Erythroblast (primary cell): ENCODE measurements around the gene GLYATL1.

ENCODE experiments used
- DNase-seq, 2 experiments: peaks; one replicate each; lab custom pipeline; 2025; lab: John Stamatoyannopoulos, UW
- GATA1 ChIP-seq: IDR thresholded peaks from 2 replicates; pipeline ENCODE4 v1.6.1; 2011; ENCODE audit warnings: low read depth, mild to moderate bottlenecking, control low read depth, low read length, moderate library complexity
- POLR2A ChIP-seq: IDR thresholded peaks from 2 replicates; pipeline ENCODE4 v1.6.1; 2011; ENCODE audit warnings: mild to moderate bottlenecking, low read length

Gene GLYATL1

DNA sequence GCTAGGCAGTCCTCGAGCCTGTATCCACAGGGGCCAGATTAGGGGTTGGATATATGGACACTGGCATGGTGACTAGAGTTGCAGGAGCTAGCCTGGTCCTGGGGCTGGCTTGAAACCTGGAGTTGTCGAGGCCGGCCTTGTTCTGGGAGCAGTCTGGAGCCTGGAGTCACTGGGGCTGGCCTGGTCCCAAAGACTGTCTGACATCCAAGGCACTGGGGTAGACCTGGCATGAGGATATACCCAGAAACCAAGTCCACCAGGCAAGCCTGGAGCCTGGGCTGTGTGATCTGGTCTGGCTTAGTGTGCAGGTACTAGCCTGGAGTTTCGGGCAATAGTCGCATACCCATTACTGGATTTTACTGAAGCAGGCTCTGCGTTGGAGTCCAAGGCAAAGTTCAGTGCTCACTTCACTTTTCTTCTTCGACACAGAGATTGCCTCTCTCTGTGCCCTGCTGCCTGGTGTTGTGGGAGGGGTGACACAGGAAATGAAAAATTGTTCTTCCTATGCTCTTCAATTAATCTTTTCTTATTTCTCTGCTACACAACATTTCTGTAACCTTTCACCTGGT, 4.3 kb upstream of the GLYATL1 start:
- DNase-seq = no peak
- TF ChIP-seq GATA1 (no peak), POLR2A (no peak)

DNA sequence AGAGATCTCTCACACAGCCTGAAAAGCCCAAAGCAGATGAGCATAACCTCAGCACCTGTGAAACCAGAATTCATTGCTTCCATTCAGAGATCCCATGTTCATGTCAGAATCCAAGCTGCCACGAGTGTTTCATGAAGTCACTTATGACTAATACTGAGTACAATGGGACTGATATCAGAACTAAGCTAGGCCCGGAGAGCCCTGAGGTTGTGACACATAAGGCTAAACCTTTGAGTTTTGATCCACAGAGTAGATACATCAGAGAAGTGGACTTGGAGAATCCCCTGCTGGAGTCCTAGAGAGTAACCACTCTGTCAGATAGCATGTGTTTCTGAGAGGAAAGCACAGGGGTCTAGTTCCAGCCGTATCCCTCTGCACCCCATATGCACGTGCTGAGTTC, 890 bp upstream of the GLYATL1 start:
- DNase-seq = no peak
- no peak for TF ChIP-seq GATA1
- TF ChIP-seq POLR2A = no peak

DNA sequence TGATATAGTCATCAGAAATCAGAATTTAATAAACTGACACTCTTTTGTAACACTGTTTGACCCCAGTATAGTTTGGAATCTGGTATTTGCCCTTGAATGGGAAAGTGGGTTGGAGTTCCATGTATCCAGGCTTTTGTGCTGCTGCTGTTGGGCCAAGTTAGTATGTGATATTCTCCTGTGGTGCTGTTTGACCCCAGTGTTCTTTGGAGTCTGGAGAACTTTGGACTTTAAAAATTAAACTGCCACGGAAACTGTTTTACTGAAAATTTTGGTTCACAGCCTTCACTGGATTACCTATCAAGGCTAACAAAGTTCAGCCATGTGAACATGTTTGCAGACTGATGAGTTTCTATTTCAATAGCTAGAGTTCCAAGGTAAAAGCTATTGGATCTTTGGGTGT, 740 bp downstream of the GLYATL1 start:
- no peak for TF ChIP-seq POLR2A
- TF ChIP-seq GATA1 = no peak
- no peak for DNase-seq

DNA sequence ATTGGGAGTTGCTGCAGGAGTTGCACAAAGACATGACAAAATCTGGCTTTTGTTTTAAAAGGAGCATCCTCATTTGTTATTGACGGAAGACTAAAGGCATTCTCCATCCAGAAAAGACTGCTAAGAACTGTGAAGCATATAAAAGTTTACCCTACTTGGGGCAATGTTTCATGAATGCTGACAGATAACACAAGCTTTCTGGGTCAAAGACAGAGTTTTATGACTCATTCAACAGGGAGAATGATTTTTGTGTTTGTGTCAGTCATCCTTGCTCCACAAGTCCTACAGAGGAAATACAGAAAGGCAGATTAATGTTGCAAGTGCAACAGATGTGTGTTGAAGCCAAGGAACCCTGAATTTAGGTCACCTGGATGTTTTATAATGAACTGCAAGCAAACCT, 2.5 kb downstream of the GLYATL1 start:
- no peak for DNase-seq
- TF ChIP-seq POLR2A = no peak
- TF ChIP-seq GATA1 = no peak

DNA sequence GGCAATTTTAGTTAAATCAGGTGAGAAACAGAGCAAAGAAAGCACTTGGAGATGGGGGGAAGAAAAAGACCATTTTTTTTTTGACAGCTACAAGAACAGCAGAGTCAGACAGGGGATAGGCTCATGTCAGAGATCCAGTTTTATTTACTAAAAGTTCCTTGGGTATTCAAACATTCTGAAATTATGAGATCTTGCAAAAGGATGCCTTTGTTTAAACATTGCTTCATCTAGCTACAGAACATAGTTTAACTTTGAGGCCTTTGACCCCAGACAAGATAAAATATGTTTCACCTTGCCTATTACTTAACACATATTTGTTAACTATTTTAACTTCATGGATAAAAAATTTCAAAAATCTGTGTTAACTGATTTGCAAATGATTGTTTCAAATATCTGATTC, 6.4 kb downstream of the GLYATL1 start:
- no peak for TF ChIP-seq GATA1
- no peak for TF ChIP-seq POLR2A
- no peak for DNase-seq

DNA sequence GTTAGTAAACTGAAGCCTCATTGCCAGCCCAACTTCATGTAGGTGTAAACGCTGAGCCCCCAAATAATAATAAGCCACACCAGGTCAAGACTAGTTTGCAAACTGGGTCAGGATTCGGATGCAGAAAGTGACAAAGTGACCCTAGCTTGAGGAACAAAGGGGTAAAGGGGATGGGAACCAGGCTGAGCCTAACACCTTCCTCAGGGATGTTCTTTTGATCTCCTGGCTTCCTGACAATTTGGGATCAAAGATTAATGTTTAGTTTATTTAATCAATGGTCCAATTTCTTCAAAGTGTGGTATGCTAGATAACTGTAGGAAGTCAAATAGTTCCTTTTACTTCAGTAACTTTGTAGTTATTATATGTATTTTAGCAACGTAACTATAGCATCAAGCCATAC, 9.9 kb downstream of the GLYATL1 start:
- TF ChIP-seq POLR2A (no peak), GATA1 (no peak)

DNA sequence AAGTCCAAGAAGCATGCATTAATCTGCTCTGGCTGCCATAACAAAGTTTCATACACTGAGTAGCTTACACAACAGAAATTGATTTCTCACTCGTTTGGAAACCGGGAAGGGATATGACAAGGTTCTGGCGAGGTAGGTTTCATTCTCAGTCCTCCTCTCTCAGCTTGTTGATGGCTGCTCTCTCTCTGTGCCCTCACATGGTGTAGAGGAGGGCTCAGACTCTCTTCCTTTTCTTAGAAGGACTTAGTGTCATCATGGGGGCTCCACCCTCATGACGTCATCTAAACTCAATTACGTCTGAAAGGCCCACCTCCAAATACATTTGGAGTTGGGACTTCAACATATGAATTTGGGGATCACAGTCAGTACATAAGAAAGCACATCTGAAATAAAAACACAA, 18.6 kb downstream of the GLYATL1 start:
- no peak for TF ChIP-seq POLR2A
- no peak for TF ChIP-seq GATA1
- DNase-seq = peak in 1 of 2 experiments; percentile 15

More for the DNA sequence above, 9.9 kb downstream of the GLYATL1 start:
- no peak for DNase-seq

DNA sequence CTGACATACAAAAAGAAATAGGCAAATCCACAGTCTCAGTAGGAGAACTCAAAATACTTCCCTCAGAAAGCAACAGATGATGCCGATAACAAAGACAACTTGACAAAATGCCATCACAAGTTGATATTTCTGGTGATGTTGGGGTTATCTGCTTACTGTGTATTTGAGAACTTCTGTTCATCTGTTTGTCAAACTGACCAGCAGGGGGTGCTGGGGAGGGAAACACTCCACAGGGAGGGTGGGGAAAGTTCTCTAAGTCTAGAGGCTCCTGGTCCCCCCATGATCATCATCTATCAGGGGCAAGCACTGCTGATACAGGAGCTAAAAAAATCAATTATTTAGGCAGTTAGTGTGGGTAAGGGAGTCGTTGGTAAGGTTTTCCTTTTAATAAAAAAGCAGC, 19.2 kb downstream of the GLYATL1 start:
- TF ChIP-seq POLR2A = no peak
- no peak for TF ChIP-seq GATA1
- peak; percentile 49 to 67 for DNase-seq

DNA sequence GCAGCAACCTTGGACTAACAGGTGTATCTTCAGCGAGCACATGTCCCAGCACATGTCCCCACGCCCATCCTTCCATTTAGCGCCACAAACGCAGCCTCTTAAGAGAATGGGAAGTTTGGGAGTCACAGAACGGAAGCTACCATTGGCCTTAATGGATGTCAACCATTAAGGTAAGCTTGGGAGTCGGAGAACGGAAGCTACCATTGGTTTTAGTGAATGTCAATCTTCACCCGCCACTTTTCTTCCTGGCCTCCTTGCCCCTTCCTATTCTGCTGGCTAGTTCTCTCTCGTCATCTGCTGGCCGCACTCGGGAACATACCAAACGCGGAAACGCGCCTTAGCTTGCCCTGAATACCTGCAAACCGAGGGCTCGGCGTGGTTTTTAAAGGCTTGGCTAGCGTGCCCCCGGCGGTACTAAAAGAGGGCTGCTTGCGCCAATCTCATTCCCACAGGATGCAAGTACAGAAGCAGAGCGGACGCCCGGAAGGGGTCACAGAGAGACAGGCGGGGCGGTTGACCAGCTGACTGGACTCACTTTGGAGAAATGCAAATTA, 24.3 kb downstream of the GLYATL1 start:
- DNase-seq = no peak
- TF ChIP-seq GATA1 (no peak), POLR2A (no peak)

DNA sequence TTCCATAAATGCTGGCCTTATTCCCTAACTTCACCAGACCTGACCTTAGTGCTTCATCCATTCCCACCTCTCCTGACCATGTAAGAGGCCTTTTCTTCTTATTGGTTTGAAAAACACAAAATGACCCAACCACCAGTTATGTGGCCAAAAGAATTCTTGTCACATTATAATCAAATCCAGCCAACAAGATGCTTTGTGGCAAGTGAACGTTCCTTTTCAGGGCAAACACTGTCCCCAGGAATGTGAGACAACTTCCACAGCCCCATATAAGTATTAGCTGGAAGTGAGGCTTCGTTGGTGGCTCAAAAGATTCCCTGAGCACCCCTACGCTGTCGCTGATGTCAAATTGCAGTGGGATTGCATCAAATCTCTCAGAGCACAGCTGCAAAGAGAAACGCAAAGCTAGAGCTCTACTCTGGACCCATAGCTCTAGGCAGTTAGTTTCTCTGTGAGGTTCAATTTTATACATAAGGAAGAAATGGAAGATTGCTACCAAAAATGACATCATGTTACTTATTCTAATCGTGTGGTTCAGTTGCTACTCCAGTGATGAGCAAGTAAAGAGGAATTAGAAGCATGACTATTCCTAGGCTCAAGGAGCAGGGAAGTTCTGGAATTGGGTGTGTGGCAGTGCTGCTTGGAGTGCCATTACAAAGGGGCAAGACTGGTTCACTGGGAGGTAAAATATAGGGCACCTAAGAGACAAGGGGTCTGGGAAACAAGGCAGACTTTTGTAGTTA, 26.1 kb downstream of the GLYATL1 start:
- no peak for TF ChIP-seq GATA1
- no peak for TF ChIP-seq POLR2A
- DNase-seq = no peak

DNA sequence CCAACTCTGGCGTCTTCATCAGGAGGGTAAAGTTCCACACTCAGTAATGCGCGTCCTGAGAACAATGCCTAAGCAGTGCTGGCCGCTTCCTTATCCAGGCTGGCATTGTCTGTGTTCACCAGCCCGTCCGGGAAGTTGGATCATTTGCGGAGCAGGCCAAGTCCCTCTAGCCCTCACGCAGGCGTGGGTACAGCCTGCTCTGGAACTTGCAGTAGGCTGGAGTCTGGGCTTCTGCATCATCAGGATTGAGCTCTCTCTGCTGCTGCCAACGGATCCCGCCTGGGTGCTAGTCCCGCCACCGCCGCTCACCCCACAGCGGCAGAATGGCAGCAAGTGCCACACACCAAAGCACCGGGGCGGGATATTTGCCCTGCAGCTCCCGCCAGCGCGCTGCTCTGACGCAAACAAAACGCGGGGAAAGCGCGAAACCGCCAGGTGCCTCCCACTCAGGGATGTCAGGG, 29.0 kb downstream of the GLYATL1 start:
- TF ChIP-seq GATA1 = no peak
- DNase-seq = no peak

DNA sequence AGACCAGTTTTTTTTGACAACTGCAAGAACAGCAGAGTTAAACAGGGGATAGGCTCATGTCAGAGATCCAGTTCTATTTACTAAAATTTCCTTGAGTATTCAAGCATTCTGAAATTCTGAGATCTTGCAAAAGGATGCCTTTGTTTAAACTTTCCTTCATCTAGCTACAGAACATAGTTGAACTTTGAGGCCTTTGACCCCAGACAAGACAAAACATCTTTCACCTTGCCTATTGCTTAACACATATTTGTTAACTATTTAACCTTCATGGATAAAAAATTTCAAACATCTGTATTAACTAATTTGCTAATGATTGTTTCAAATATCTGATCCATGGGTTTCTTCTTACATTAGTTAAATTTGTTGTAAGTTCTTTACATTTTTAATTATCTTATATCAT, 38.2 kb downstream of the GLYATL1 start:
- TF ChIP-seq GATA1 = no peak
- no peak for TF ChIP-seq POLR2A
- DNase-seq = no peak

DNA sequence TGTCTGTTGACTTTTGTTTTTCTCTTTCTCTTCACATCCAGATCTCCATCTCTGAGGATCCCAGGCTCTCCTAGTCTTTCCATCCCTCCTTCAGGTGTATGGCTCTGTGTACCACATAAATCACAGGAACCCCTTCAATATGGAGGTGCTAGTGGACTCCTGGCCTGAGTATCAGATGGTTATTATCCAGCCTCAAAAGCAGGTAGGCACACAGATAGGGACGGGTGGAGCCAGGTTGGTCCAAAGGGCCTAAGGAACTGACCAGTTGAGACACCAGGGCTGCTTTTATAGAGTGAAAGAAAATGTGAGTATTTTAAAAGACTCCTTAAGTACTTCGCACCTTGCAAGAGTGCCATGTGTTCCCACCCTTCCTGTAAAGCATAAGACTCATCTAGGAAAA, 39.9 kb downstream of the GLYATL1 start:
- no peak for TF ChIP-seq POLR2A
- no peak for TF ChIP-seq GATA1
- no peak for DNase-seq

DNA sequence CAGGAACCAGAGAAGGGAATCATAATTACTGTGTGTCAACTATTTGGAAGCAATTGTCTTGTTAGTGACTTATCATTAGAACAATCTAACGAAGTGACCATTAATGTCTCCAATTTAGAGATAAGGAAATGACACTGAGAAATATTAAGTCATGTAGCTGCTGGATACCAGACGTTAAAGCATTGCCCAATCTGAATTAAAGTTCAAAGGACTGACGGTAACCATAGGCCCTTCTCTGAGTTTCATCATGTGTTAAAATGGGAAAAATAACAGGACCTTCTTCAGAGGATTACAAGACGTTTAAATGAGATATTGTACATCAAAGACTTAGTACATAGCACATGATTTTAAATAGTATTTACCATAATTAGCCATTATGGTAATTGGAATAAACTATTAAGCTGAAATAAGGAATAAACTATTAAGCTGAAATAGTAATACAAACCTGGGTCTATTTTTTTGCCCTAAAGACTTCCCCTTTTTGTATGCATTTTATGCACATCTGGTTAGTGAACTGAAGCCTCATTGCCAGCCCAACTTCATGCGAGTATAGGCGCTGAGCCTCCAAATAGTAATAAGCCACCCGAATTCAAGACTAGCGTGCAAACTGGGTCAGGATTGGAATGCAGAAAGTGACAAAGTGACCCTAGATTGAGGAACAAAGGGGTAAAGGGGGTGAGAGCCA, 41.0 kb downstream of the GLYATL1 start:
- TF ChIP-seq POLR2A (no peak), GATA1 (no peak)
- DNase-seq = no peak
